ENCODE measurements around the gene CHST1.

CHST1 gene

DNA sequence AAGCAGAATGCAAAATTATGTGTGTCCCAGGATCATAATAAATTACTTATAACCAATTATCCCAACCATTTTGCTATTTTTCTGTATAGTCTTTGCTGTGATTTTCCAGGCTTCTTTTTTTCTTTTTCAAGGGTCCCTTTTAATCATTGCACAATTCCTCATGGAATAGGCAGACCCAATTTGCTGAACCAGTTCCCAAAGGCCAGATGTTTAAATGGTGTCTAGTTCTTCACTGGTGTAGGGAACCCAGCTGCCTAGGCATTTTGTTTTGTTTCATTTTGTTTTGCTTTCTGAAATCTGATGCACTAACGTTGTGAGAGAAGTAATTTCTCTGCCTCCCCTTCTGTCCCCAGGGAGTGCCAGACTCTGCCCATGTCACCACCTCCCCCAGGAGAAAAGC lies 60.4 kb downstream of the CHST1 start:
- DNase-seq (ENCODE audit: low read depth) = no peak

DNA sequence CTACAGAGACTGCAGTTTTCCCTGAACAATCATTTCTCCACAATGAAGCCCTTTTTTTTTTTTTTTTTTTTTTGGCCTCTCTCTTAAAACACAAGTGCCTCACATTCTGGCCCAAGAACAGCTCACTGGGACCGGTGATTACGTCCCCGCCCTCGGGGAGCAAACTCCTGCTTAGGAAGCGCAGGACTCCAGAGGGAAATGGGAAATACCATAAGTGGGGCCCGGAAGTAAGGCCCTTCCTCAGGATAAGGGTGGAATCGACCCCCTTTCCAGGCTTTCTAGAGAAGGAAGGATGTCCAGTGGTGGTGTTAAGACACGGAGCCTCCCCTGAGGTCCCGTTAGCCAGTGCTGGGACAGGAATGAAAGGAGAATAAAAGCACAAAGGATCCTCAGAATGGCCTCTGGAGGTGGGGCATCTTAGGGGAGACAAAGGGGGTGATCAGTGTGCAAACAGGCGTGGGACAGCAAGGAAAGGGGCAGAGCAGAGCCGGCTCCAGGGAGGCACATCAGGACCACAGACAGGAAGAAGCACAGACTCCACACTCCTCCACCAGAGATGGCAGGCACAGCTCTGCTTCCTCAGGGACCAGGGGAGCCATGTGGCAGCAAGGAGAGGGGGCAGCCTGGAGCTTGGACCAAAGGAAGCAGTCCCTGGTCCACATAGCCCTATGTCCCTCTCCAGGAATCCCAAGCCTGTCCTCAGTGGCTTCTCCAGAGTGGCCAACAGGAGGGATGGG lies 61.3 kb downstream of the CHST1 start:
- no peak for DNase-seq (ENCODE audit: low read depth)

DNA sequence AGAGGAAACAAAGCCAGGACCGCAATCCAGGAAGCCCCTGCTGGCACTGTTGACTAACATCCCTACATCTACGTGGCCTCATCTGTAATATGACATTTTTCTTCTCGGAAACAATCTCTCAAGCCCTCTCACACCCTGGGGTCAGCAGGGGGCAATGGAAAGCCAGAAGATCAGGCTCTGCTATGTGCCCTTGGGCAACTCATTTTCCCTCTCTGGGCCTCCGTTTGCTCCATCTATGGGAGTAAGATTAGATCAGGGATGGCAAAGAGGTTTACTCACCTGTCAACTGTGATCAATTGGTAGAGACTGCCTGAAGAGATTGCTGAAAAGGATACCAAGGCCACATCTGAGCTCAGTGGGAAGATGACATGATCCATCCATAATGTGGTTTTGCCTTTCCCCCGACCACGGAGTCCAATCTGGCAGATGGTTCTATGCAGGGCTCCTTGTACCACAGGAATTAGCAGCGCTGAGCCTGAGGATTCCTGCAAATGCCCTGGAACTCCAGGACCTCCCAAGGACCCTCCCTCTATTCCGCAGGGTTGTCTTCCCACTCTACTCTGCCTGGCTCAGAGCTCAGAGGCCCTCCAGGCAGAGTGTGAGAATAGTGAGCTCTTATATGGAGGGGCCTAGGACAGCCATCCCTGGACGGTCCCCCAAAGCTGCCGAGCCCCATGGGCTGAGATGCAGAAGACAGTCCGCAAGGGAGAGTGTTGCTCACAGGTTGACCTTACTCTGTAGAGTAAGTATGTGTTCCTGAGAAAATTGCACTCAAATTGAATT lies 66.1 kb downstream of the CHST1 start:
- DNase-seq (ENCODE audit: low read depth) = no peak
